Retinal pigment epithelial cell (primary cell): ENCODE data around the gene HMGB4.

Source experiments
- DNase-seq: peaks from one replicate; pipeline ENCODE4 v3.0.0-alpha.2; 2010; ENCODE audit warnings: low read depth
- H3K4me3 ChIP-seq: 2 replicates; pipeline ENCODE4 v1.5.1; 2011; ENCODE audit warnings: mild to moderate bottlenecking, low read length, control low read depth, moderate library complexity
- TF ChIP-seq, protein P1 (sequence below): conservative IDR thresholded peaks from 2 replicates; pipeline ENCODE4 v1.5.1; 2011; ENCODE audit warnings: low read depth, low read length, control low read depth, inconsistent platforms

Gene HMGB4

DNA sequence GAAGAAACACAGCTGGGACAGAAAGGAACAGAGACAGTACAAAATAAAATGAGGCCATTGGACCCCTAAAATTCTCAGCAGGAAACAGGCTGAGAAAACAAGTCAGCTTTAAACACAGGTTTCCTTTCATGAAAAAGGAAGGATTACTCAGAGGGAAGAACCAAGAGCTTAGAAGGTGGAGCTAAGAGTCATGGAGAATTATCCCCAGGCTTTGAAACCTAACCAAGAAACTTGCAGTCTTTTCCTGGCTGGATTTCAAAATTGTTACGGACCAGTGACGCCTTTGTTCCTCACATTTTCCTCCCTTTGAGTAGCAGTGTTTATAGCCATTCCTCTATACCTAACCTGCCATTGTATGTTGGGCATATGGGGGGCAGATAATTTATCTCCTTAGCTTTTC, 8.8 kb downstream of the HMGB4 start:
- TF ChIP-seq, protein P1, sequence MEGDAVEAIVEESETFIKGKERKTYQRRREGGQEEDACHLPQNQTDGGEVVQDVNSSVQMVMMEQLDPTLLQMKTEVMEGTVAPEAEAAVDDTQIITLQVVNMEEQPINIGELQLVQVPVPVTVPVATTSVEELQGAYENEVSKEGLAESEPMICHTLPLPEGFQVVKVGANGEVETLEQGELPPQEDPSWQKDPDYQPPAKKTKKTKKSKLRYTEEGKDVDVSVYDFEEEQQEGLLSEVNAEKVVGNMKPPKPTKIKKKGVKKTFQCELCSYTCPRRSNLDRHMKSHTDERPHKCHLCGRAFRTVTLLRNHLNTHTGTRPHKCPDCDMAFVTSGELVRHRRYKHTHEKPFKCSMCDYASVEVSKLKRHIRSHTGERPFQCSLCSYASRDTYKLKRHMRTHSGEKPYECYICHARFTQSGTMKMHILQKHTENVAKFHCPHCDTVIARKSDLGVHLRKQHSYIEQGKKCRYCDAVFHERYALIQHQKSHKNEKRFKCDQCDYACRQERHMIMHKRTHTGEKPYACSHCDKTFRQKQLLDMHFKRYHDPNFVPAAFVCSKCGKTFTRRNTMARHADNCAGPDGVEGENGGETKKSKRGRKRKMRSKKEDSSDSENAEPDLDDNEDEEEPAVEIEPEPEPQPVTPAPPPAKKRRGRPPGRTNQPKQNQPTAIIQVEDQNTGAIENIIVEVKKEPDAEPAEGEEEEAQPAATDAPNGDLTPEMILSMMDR, result no peak
- no peak overlapping the region for H3K4me3 ChIP-seq
- DNase-seq, result no peak

DNA sequence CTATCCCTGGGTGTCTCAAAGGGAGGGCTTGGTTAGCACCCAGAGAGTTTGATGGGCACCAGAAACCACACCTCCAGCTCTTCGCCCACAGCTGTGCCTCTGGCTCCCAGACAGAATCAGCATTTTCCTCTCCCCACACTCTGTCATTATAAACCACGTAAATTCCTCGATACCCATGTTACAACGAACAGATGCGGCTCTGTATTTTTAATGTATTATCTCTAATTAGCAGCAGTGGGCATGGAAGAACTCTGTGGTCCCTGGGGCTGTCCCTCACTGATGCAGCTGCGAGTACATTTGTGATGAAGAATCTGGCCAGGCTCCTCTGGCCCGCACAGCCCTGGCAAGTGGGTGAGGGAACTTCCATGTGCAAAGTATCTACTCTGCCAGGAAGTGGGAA, 10.8 kb downstream of the HMGB4 start:
- TF ChIP-seq, protein P1, result no peak
- DNase-seq, result no peak
- no peak overlapping the region for H3K4me3 ChIP-seq

DNA sequence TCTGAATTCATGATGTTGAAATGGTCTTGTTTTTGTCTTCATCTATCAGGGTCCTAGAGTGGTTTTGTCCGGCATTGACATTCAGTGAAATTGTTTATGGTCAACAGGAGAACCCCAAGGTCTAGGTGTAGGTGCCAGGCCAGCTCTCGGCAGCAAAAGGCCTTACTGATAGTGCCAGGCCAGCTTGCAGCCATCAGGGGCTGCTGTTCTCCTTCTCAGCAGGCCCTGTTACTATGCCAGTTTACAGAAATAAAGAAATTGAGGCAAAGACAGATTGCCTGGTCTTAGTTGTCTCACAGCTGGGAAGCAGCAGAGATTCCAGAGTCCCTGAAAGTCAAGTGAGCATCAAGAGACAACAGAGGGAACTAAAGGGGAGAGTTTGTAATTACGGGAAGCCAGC, 12.0 kb downstream of the HMGB4 start:
- TF ChIP-seq, protein P1, result no peak
- no peak for DNase-seq

DNA sequence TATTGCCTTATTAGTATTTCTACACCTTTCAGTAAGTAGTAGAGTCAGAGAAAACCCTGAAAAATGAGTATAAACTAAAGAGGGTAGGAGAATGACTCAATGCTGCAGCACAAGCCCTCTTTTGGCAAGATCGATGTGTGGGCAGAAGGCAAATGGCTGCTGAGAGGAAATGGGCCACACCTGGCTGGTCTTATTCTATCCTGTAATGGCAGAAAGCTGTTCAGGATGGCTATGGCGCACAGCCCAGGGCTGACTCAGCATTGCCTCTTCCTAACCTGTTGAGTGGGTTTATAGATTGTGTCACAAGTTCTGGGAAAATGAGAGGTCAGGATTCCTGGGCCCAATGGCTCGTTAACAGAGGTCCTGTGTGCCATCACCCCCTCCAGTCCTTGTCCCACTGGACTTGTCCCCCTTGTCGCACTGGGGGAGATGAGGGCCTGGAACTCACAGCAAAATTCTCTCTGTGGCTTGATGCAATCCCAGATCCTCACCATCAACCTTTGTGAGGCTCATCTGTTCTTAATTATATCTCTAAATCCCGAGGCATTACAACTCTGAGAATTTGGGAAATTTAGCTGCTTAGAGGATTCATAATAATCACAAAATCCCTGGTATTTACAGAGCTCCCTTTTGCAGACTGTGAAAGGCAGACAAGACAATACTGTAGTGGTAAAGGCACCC, 13.2 kb downstream of the HMGB4 start:
- H3K4me3 ChIP-seq, result no peak overlapping the region
- no peak for DNase-seq

More for the DNA sequence above, 12.0 kb downstream of the HMGB4 start:
- no peak overlapping the region for H3K4me3 ChIP-seq

DNA sequence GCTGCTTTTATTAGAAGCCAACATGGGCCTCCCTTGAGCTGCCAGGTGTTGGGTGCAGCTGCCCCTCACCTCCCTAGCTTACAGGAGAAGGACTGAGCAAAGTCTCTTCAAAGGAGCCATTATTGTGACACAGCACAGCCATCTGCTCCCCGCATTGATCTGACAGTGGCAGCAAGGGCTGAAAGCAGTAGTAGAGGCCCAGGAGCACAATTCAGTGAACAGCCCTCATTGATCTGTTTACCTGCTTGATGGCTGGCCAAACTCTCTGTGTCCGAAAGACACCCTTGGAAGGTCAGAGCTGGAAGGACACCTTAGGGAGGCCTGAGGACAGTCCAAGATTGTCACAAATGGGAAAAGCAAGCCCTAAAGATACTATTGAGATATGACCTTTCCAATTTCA, 14.5 kb downstream of the HMGB4 start:
- DNase-seq, result no peak
- TF ChIP-seq, protein P1, result no peak
- no peak overlapping the region for H3K4me3 ChIP-seq

More for the DNA sequence above, 13.2 kb downstream of the HMGB4 start:
- TF ChIP-seq, protein P1, result no peak

DNA sequence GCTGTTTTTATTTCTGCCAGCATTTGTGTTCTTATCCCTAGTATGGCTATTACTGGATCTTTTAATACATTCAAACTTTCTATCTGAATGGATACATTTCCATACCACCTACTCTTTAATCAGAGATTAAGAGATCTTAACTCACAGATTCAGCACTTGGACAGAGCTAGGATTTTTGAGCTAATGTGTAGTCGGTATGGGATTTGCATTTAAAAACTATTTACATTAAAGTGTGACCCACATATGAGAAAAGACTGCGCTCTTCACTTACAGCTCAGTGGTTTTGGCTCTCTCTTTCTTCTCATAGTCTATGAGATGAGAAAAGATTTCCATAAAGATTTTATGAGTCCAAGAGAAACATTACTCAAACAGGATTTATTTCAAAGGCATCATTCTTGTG, 16.4 kb downstream of the HMGB4 start:
- no peak for DNase-seq
- no peak overlapping the region for H3K4me3 ChIP-seq
- TF ChIP-seq, protein P1, result no peak

DNA sequence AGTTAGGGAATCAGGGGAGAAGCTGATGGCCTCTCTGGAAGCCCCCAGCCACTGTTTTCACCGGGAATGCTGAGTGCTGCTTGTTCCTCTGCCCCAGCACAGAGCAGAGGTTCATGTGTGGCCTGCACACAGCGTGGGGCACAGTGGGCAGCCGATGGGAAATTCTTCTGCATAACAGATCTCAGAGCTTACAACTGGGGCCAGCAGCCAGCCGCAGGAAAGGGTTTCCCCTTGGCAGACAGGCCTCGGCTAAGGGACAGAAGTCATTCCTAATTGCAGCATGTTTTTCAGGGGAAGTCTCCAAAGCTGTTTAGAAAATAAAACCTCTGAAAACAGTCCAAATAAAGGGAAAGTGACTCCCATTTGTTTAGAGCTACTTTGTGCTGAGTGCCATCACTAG, 22.6 kb downstream of the HMGB4 start:
- TF ChIP-seq, protein P1, result no peak
- DNase-seq, result no peak
- no peak overlapping the region for H3K4me3 ChIP-seq
